Smooth muscle cell (in vitro differentiated cells): ENCODE data around the gene FBLN5. TPM values are rescaled to one million over a fixed set of nuclear protein-coding genes. Genes with fewer than 3 reads are reported as not detected.

Experiments used
- DNase-seq: peaks from one replicate; lab custom pipeline; 2025; ENCODE audit not compliant: unreplicated experiment; lab: John Stamatoyannopoulos, UW
- H2AFZ ChIP-seq: fragments of 200-600 bp; sonication (generic); 2 replicates; pipeline ENCODE4 v1.6.0; 2016; ENCODE audit warnings: antibody characterized with exemption, low read depth, mild to moderate bottlenecking
- H3F3A ChIP-seq: fragments of 200-600 bp; sonication (generic); 2 replicates; pipeline ENCODE4 v1.6.0; 2017; ENCODE audit warnings: antibody characterized with exemption, low read depth
- H3K27ac ChIP-seq: fragments of 200-600 bp; sonication (generic); 2 replicates; pipeline ENCODE4 v1.5.1; 2016; ENCODE audit warnings: low read depth, mild to moderate bottlenecking
- H3K27me3 ChIP-seq: fragments of 200-600 bp; sonication (generic); 2 replicates; pipeline ENCODE4 v1.6.1; 2016; ENCODE audit warnings: low read depth, mild to moderate bottlenecking
- H3K36me3 ChIP-seq: fragments of 200-600 bp; sonication (generic); 2 replicates; pipeline ENCODE4 v1.5.1; 2016; ENCODE audit warnings: low read depth
- H3K4me1 ChIP-seq: fragments of 200-600 bp; sonication (generic); 2 replicates; pipeline ENCODE4 v1.5.1; 2016; ENCODE audit warnings: low read depth
- H3K4me2 ChIP-seq: fragments of 200-600 bp; sonication (generic); 2 replicates; pipeline ENCODE4 v1.6.0; 2016; ENCODE audit warnings: mild to moderate bottlenecking
- H3K4me3 ChIP-seq: fragments of 200-600 bp; sonication (generic); 2 replicates; pipeline ENCODE4 v1.5.1; 2016; ENCODE audit warnings: mild to moderate bottlenecking
- H3K79me2 ChIP-seq: fragments of 200-600 bp; sonication (generic); 2 replicates; pipeline ENCODE4 v1.6.0; 2016; ENCODE audit warnings: low read depth, mild to moderate bottlenecking
- H3K9ac ChIP-seq: fragments of 200-600 bp; sonication (generic); 2 replicates; pipeline ENCODE4 v1.6.0; 2016; ENCODE audit warnings: low read depth
- H3K9me3 ChIP-seq: fragments of 200-600 bp; sonication (generic); replicated peaks from 2 replicates; pipeline ENCODE4 v1.5.1; 2016; ENCODE audit warnings: low read depth
- H4K20me1 ChIP-seq: fragments of 200-600 bp; sonication (generic); 2 replicates; pipeline ENCODE4 v1.6.0; 2016; ENCODE audit warnings: low read depth
- WGBS: methylation state at CpG from one replicate; pipeline ENCODE4 v1.1.7; 2016; ENCODE audit warnings: low lambda C conversion rate; 5-methylcytosine and 5-hydroxymethylcytosine counted together
- polyA plus RNA-seq: library from polyadenylated mRNA; unstranded; fragments of >200 nt; fragmentation: Nextera tagmentation; extraction: Ambion mirVana; gene quantifications from 2 replicates; pipeline ENCODE4 v1.2.1, GENCODE V29; 2016
- total RNA-seq: library from RNA; depleted of rRNA; stranded (reverse); fragments of >200 nt; gene quantifications from 2 replicates; pipeline ENCODE4 v1.2.3, GENCODE V29; 2014
- TF ChIP-seq, protein P1 (sequence below): fragments of 200-600 bp; sonication (generic); IDR thresholded peaks from 2 replicates; pipeline ENCODE4 v1.5.1; 2017; ENCODE audit warnings: borderline replicate concordance, mild to moderate bottlenecking, antibody characterized with exemption; ENCODE audit not compliant: insufficient read depth, poor library complexity, severe bottlenecking

Gene FBLN5
- total and polyA plus RNA-seq, 2 experiments from 2014 or later = 109 to 154 TPM

DNA sequence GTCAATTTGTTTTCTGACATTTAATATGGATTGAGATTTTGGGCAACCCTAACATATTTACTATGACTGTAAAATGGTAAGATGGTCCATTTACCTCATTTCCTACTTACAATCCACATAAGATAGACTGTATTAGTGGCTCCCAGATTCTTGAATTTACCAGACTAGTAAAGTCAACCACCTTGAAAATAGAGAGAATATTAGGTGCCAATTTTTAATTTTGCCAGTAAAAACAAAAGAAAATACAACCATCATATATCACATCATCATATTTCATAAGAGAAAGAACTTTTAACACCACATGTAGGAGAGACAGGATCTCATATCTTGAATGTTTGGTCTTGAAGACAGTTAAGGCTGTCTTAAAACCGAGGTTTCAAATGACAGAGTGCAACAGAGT is 7.7 kb upstream of the FBLN5 start:
- H3K4me3 ChIP-seq = no peak overlapping the region
- H3K4me1 ChIP-seq = no peaks in the 10 kb centered on the region
- H3K79me2 ChIP-seq = no peaks in the 10 kb centered on the region
- no peak overlapping the region for H3K9ac ChIP-seq
- TF ChIP-seq, protein P1, sequence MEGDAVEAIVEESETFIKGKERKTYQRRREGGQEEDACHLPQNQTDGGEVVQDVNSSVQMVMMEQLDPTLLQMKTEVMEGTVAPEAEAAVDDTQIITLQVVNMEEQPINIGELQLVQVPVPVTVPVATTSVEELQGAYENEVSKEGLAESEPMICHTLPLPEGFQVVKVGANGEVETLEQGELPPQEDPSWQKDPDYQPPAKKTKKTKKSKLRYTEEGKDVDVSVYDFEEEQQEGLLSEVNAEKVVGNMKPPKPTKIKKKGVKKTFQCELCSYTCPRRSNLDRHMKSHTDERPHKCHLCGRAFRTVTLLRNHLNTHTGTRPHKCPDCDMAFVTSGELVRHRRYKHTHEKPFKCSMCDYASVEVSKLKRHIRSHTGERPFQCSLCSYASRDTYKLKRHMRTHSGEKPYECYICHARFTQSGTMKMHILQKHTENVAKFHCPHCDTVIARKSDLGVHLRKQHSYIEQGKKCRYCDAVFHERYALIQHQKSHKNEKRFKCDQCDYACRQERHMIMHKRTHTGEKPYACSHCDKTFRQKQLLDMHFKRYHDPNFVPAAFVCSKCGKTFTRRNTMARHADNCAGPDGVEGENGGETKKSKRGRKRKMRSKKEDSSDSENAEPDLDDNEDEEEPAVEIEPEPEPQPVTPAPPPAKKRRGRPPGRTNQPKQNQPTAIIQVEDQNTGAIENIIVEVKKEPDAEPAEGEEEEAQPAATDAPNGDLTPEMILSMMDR = no peak
- H3K4me2 ChIP-seq = no peak overlapping the region
- H3F3A ChIP-seq = no peaks in the 10 kb centered on the region
- no peak overlapping the region for H2AFZ ChIP-seq
- no peak overlapping the region for H3K27ac ChIP-seq
- no peaks in the 10 kb centered on the region for H3K36me3 ChIP-seq
- no peak for DNase-seq
- H4K20me1 ChIP-seq = no peaks in the 10 kb centered on the region
- 48% methylated on average over 1 of the region's 1 CpG for WGBS
- no peaks in the 10 kb centered on the region for H3K27me3 ChIP-seq
- H3K9me3 ChIP-seq = no peaks in the 10 kb centered on the region

DNA sequence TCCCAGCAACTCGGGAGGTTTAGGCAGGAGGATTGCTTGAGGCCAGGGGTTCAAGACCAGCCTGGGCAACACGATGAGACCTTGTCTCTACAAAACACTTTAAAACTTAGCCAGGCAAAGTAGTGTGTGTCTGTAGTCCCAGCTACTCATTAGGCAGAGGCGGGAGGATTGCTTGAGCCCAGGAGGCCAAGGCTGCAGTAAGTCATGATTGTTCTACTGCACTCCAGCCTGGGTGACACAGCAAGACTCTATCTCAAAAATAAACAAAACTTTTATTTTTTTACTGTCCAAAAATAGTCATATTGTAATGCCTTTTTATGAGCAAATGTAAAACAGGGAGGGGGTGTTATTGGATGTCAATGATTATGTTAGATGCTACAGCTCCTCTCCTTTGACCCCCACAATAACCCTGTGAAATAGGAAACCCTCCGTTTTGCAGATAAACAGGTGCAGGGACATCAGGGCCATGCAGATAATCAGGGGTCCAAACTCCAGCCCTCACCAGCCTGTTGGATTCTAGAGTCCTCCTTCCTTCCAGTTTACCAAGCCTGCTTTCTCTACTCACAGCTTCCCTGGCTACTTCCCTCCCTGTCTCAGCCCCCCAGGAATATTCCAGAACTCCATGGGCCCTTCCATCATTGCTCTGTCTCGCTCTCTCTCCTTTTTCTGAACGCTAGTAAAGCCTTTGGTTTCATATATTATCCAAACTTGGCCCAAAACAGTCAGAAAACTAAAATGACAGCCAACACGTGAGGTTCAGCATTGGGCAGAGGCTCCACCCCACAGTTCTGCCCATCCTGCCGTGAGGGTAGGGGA is 5.9 kb upstream of the FBLN5 start:
- H2AFZ ChIP-seq = no peak overlapping the region
- 88% methylated on average over 8 of the region's 8 CpGs for WGBS
- TF ChIP-seq, protein P1 = no peak

DNA sequence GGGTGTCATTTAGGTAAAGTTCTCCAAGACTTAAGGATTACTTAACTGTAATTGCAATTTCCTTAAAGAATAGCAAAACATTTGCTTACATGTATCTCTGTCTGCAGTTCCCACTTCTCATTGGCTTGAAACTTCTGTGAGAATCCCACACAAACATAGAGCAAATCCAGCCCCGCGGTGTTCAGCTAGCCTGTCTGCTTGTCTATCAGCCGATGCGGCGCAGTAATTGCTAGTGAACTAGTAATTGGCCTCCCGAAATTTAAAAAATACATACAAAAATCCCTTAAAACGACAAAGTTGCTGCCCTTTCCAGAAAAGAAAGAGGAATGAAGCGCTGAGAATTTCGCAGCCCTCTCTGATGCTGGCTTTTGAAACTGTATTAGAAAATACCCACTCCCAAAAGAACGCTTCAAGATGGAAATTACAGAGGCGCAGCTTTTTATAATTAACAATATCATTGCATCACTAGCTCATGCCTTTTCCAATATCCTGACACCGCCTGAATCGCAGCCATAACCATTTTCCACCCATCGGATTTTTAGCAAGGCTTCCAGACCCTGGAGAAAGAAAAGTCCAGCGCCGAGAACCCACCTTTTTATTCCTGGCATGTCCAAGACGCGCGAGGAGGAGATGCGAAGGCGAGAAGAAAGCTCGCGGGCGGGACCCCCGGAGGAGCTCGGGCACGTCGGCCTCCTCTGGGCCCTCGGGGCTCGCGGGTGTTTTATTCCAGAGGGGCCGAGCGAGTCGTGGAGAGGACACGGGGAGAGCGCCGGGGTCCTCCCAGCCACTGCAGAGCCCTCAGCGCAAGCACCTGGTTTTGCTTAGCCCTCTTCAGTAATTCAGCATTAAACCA is 646 bp downstream of the FBLN5 start:
- Histone ChIP-seq H4K20me1 (no peaks in the 10 kb centered on the region), H3K4me2 (peak overlapping the region; percentile 95), H3K27me3 (no peaks in the 10 kb centered on the region), H3K4me1 (peaks cover 6% of the 10 kb centered on the region), H3K79me2 (no peaks in the 10 kb centered on the region), H3K27ac (peak overlapping the region; percentile 45), H3F3A (no peaks in the 10 kb centered on the region), H3K36me3 (no peaks in the 10 kb centered on the region), H3K4me3 (peak overlapping the region; percentile 87), H3K9ac (peak overlapping the region; percentile 60), H2AFZ (peak overlapping the region; percentile 98), H3K9me3 (no peaks in the 10 kb centered on the region)
- TF ChIP-seq, protein P1 = no peak
- 22% methylated on average over 38 of the region's 38 CpGs for WGBS
- no peak for DNase-seq

More for the DNA sequence above, 5.9 kb upstream of the FBLN5 start:
- H3K4me2 ChIP-seq = no peak overlapping the region
- no peaks in the 10 kb centered on the region for H3K79me2 ChIP-seq
- H3F3A ChIP-seq = no peaks in the 10 kb centered on the region
- H3K9me3 ChIP-seq = no peaks in the 10 kb centered on the region
- H3K4me3 ChIP-seq = no peak overlapping the region
- no peaks in the 10 kb centered on the region for H3K27me3 ChIP-seq
- no peak overlapping the region for H3K27ac ChIP-seq
- no peak overlapping the region for H3K9ac ChIP-seq
- peaks cover under 1% of the 10 kb centered on the region for H3K4me1 ChIP-seq
- H3K36me3 ChIP-seq = no peaks in the 10 kb centered on the region
- no peaks in the 10 kb centered on the region for H4K20me1 ChIP-seq
- DNase-seq = no peak
